K562 (cell line): ENCODE results near the gene SERPINA10. TPM values are rescaled to one million over a fixed set of nuclear protein-coding genes. Genes with fewer than 3 reads are reported as not detected.

Experiments
- polyA plus RNA-seq, 8 experiments: library from polyadenylated mRNA; depleted of rRNA in 4 of 8; stranded (reverse) in 5 of 8; unstranded in 3 of 8; fragments of >200 nt; fragmentation: Nextera tagmentation in 2 of 8; fragmentation: Illumina TruSeq in 1 of 8; extraction: Ambion mirVana in 2 of 8; extraction: Trizol in 1 of 8; gene quantifications; 2 replicates each; pipeline versions ENCODE4 v1.2.1 to v1.2.3, GENCODE V29; 2011 to 2014; ENCODE audit warnings: inconsistent platforms in 1 of 8, missing spikeins in 1 of 8
- total RNA-seq, 7 experiments: library from RNA; depleted of rRNA in 6 of 7; stranded (reverse); fragments of >200 nt in 6 of 7; fragmentation: Illumina TruSeq in 2 of 7; extraction: Trizol in 2 of 7; gene quantifications; 2 replicates each; pipeline versions ENCODE4 v1.2.1 to v1.2.3, GENCODE V29; 2011 to 2021; ENCODE audit warnings: low replicate concordance in 1 of 7

Gene SERPINA10
- total and polyA plus RNA-seq, 9 of the 15 experiments (the other 6 are each of a cell fraction or from before 2014, with no cell fraction given) = not detected

Other genes with a start within 250 kb of the SERPINA10 start
Only the 7 nearest of the 11 such genes appear.
- gene IFI27, start 182.5 kb downstream of the SERPINA10 start, total RNA-seq (2014; rRNA removed) = 0.45 and 0.98 TPM in 2 replicates
- 0.95 and 1.1 TPM in 2 replicates for gene IFI27, start 182.5 kb downstream of the SERPINA10 start, total RNA-seq (2014; rRNA removed; fragmentation: Illumina TruSeq; extraction: Trizol)
- 1.6 and 1.8 TPM in 2 replicates for gene IFI27, start 182.5 kb downstream of the SERPINA10 start, total RNA-seq (2015; rRNA removed; fragmentation: Illumina TruSeq; extraction: Trizol)
- gene IFI27, start 182.5 kb downstream of the SERPINA10 start, total RNA-seq (2021) = 1.0 and 1.3 TPM in 2 replicates
- 2.0 TPM in 2 replicates for gene IFI27, start 182.5 kb downstream of the SERPINA10 start, polyA plus RNA-seq (2011; rRNA removed)
- 0.19 and 1.2 TPM in 2 replicates for gene IFI27, start 182.5 kb downstream of the SERPINA10 start, polyA plus RNA-seq (2014; fragmentation: Illumina TruSeq; extraction: Trizol)
- gene IFI27, start 182.5 kb downstream of the SERPINA10 start, polyA plus RNA-seq (2014; fragmentation: Nextera tagmentation; extraction: Ambion mirVana) = 1 to 10 TPM; 2.4 to 3.4 TPM
- gene IFI27, start 182.5 kb downstream of the SERPINA10 start, polyA plus RNA-seq (2014; rRNA removed) = 0.89 TPM in 1 of 2 replicates, not detected in the other
- 8.0 and 9.3 TPM in 2 replicates for gene IFI27L2, start 163.7 kb downstream of the SERPINA10 start, total RNA-seq (2014; rRNA removed)
- gene IFI27L2, start 163.7 kb downstream of the SERPINA10 start, total RNA-seq (2014; rRNA removed; fragmentation: Illumina TruSeq; extraction: Trizol) = 2.3 and 2.7 TPM in 2 replicates
- gene IFI27L2, start 163.7 kb downstream of the SERPINA10 start, total RNA-seq (2015; rRNA removed; fragmentation: Illumina TruSeq; extraction: Trizol) = 4.1 and 6.1 TPM in 2 replicates
- gene IFI27L2, start 163.7 kb downstream of the SERPINA10 start, total RNA-seq (2021) = 4.4 and 5.5 TPM in 2 replicates
- gene IFI27L2, start 163.7 kb downstream of the SERPINA10 start, polyA plus RNA-seq (2011; rRNA removed) = 3.3 and 4.1 TPM in 2 replicates
- gene IFI27L2, start 163.7 kb downstream of the SERPINA10 start, polyA plus RNA-seq (2014; fragmentation: Illumina TruSeq; extraction: Trizol) = 2.5 and 3.8 TPM in 2 replicates
- gene IFI27L2, start 163.7 kb downstream of the SERPINA10 start, polyA plus RNA-seq (2014; fragmentation: Nextera tagmentation; extraction: Ambion mirVana) = 1 to 10 TPM; 1.0 to 3.0 TPM
- gene IFI27L2, start 163.7 kb downstream of the SERPINA10 start, polyA plus RNA-seq (2014; rRNA removed) = 5.9 and 9.0 TPM in 2 replicates
- gene PPP4R4, start 118.9 kb downstream of the SERPINA10 start, total RNA-seq (2014; rRNA removed) = 0.04 TPM in 1 of 2 replicates, not detected in the other
- not detected in 2 replicates for gene PPP4R4, start 118.9 kb downstream of the SERPINA10 start, total RNA-seq (2014; rRNA removed; fragmentation: Illumina TruSeq; extraction: Trizol)
- gene PPP4R4, start 118.9 kb downstream of the SERPINA10 start, total RNA-seq (2015; rRNA removed; fragmentation: Illumina TruSeq; extraction: Trizol) = 0.11 TPM in 1 of 2 replicates, not detected in the other
- not detected in 2 replicates for gene PPP4R4, start 118.9 kb downstream of the SERPINA10 start, total RNA-seq (2021)
- 0.26 TPM in 1 of 2 replicates, not detected in the other for gene PPP4R4, start 118.9 kb downstream of the SERPINA10 start, polyA plus RNA-seq (2011; rRNA removed)
- gene PPP4R4, start 118.9 kb downstream of the SERPINA10 start, polyA plus RNA-seq (2014; fragmentation: Illumina TruSeq; extraction: Trizol) = not detected in 2 replicates
- gene PPP4R4, start 118.9 kb downstream of the SERPINA10 start, polyA plus RNA-seq (2014; fragmentation: Nextera tagmentation; extraction: Ambion mirVana) = not detected
- gene PPP4R4, start 118.9 kb downstream of the SERPINA10 start, polyA plus RNA-seq (2014; rRNA removed) = not detected in 2 replicates
- gene SERPINA6, start 30.1 kb upstream of the SERPINA10 start, total RNA-seq (2014; rRNA removed) = not detected in 2 replicates
- gene SERPINA6, start 30.1 kb upstream of the SERPINA10 start, total RNA-seq (2014; rRNA removed; fragmentation: Illumina TruSeq; extraction: Trizol) = not detected in 2 replicates
- not detected in 2 replicates for gene SERPINA6, start 30.1 kb upstream of the SERPINA10 start, total RNA-seq (2015; rRNA removed; fragmentation: Illumina TruSeq; extraction: Trizol)
- not detected in 2 replicates for gene SERPINA6, start 30.1 kb upstream of the SERPINA10 start, total RNA-seq (2021)
- gene SERPINA6, start 30.1 kb upstream of the SERPINA10 start, polyA plus RNA-seq (2011; rRNA removed) = not detected in 2 replicates
- not detected in 2 replicates for gene SERPINA6, start 30.1 kb upstream of the SERPINA10 start, polyA plus RNA-seq (2014; fragmentation: Illumina TruSeq; extraction: Trizol)
- not detected for gene SERPINA6, start 30.1 kb upstream of the SERPINA10 start, polyA plus RNA-seq (2014; fragmentation: Nextera tagmentation; extraction: Ambion mirVana)
- gene SERPINA6, start 30.1 kb upstream of the SERPINA10 start, polyA plus RNA-seq (2014; rRNA removed) = not detected in 2 replicates
- gene SERPINA2, start 73.4 kb upstream of the SERPINA10 start, total RNA-seq (2014; rRNA removed) = not detected in 2 replicates
- gene SERPINA2, start 73.4 kb upstream of the SERPINA10 start, total RNA-seq (2014; rRNA removed; fragmentation: Illumina TruSeq; extraction: Trizol) = not detected in 2 replicates
- gene SERPINA2, start 73.4 kb upstream of the SERPINA10 start, total RNA-seq (2015; rRNA removed; fragmentation: Illumina TruSeq; extraction: Trizol) = not detected in 2 replicates
- not detected in 2 replicates for gene SERPINA2, start 73.4 kb upstream of the SERPINA10 start, total RNA-seq (2021)
- not detected in 2 replicates for gene SERPINA2, start 73.4 kb upstream of the SERPINA10 start, polyA plus RNA-seq (2011; rRNA removed)
- gene SERPINA2, start 73.4 kb upstream of the SERPINA10 start, polyA plus RNA-seq (2014; fragmentation: Illumina TruSeq; extraction: Trizol) = not detected in 2 replicates
- gene SERPINA2, start 73.4 kb upstream of the SERPINA10 start, polyA plus RNA-seq (2014; fragmentation: Nextera tagmentation; extraction: Ambion mirVana) = not detected
- not detected in 2 replicates for gene SERPINA2, start 73.4 kb upstream of the SERPINA10 start, polyA plus RNA-seq (2014; rRNA removed)
- not detected in 2 replicates for gene SERPINA1, start 95.3 kb upstream of the SERPINA10 start, total RNA-seq (2014; rRNA removed)
- gene SERPINA1, start 95.3 kb upstream of the SERPINA10 start, total RNA-seq (2014; rRNA removed; fragmentation: Illumina TruSeq; extraction: Trizol) = not detected in 2 replicates
- gene SERPINA1, start 95.3 kb upstream of the SERPINA10 start, total RNA-seq (2015; rRNA removed; fragmentation: Illumina TruSeq; extraction: Trizol) = not detected in 2 replicates
- gene SERPINA1, start 95.3 kb upstream of the SERPINA10 start, total RNA-seq (2021) = 4.1 and 6.0 TPM in 2 replicates
- not detected in 2 replicates for gene SERPINA1, start 95.3 kb upstream of the SERPINA10 start, polyA plus RNA-seq (2011; rRNA removed)
- not detected in 2 replicates for gene SERPINA1, start 95.3 kb upstream of the SERPINA10 start, polyA plus RNA-seq (2014; fragmentation: Illumina TruSeq; extraction: Trizol)
- not detected for gene SERPINA1, start 95.3 kb upstream of the SERPINA10 start, polyA plus RNA-seq (2014; fragmentation: Nextera tagmentation; extraction: Ambion mirVana)
- not detected in 2 replicates for gene SERPINA1, start 95.3 kb upstream of the SERPINA10 start, polyA plus RNA-seq (2014; rRNA removed)
- gene SERPINA11, start 159.5 kb upstream of the SERPINA10 start, total RNA-seq (2014; rRNA removed) = not detected in 2 replicates
- gene SERPINA11, start 159.5 kb upstream of the SERPINA10 start, total RNA-seq (2014; rRNA removed; fragmentation: Illumina TruSeq; extraction: Trizol) = not detected in 2 replicates
- gene SERPINA11, start 159.5 kb upstream of the SERPINA10 start, total RNA-seq (2015; rRNA removed; fragmentation: Illumina TruSeq; extraction: Trizol) = not detected in 2 replicates
- gene SERPINA11, start 159.5 kb upstream of the SERPINA10 start, total RNA-seq (2021) = not detected in 2 replicates
- not detected in 2 replicates for gene SERPINA11, start 159.5 kb upstream of the SERPINA10 start, polyA plus RNA-seq (2011; rRNA removed)
- not detected in 2 replicates for gene SERPINA11, start 159.5 kb upstream of the SERPINA10 start, polyA plus RNA-seq (2014; fragmentation: Illumina TruSeq; extraction: Trizol)
- gene SERPINA11, start 159.5 kb upstream of the SERPINA10 start, polyA plus RNA-seq (2014; fragmentation: Nextera tagmentation; extraction: Ambion mirVana) = not detected
- not detected in 2 replicates for gene SERPINA11, start 159.5 kb upstream of the SERPINA10 start, polyA plus RNA-seq (2014; rRNA removed)